ENCODE results near the gene SEPTIN10.

The SEPTIN10 gene

GRCh38 chr2:109619032-109619615, 5.4 kb upstream of the SEPTIN10 start:
- TF ChIP-seq, protein P1, sequence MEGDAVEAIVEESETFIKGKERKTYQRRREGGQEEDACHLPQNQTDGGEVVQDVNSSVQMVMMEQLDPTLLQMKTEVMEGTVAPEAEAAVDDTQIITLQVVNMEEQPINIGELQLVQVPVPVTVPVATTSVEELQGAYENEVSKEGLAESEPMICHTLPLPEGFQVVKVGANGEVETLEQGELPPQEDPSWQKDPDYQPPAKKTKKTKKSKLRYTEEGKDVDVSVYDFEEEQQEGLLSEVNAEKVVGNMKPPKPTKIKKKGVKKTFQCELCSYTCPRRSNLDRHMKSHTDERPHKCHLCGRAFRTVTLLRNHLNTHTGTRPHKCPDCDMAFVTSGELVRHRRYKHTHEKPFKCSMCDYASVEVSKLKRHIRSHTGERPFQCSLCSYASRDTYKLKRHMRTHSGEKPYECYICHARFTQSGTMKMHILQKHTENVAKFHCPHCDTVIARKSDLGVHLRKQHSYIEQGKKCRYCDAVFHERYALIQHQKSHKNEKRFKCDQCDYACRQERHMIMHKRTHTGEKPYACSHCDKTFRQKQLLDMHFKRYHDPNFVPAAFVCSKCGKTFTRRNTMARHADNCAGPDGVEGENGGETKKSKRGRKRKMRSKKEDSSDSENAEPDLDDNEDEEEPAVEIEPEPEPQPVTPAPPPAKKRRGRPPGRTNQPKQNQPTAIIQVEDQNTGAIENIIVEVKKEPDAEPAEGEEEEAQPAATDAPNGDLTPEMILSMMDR (conservative IDR thresholded peaks at IDR 0.05; ENCODE audit: low read depth, low read length): no peak
- no peak for DNase-seq (ENCODE audit: low read depth)
- no peak overlapping the region for H3K4me3 ChIP-seq (ENCODE audit: low read depth, low read length)

GRCh38 chr2:109616184-109616583, 2.4 kb upstream of the SEPTIN10 start:
- no peak for DNase-seq (ENCODE audit: low read depth)
- TF ChIP-seq, protein P1 (conservative IDR thresholded peaks at IDR 0.05; ENCODE audit: low read depth, low read length): no peak
- no peak overlapping the region for H3K4me3 ChIP-seq (ENCODE audit: low read depth, low read length)

- DNase-seq (ENCODE audit: low read depth): no peak
- peak overlapping the region; percentile 65 for H3K4me3 ChIP-seq (ENCODE audit: low read depth, low read length)
- TF ChIP-seq, protein P1 (conservative IDR thresholded peaks at IDR 0.05; ENCODE audit: low read depth, low read length): no peak
Observed at GRCh38 chr2:109615637-109616144, 1.9 kb upstream of the SEPTIN10 start.

DNA sequence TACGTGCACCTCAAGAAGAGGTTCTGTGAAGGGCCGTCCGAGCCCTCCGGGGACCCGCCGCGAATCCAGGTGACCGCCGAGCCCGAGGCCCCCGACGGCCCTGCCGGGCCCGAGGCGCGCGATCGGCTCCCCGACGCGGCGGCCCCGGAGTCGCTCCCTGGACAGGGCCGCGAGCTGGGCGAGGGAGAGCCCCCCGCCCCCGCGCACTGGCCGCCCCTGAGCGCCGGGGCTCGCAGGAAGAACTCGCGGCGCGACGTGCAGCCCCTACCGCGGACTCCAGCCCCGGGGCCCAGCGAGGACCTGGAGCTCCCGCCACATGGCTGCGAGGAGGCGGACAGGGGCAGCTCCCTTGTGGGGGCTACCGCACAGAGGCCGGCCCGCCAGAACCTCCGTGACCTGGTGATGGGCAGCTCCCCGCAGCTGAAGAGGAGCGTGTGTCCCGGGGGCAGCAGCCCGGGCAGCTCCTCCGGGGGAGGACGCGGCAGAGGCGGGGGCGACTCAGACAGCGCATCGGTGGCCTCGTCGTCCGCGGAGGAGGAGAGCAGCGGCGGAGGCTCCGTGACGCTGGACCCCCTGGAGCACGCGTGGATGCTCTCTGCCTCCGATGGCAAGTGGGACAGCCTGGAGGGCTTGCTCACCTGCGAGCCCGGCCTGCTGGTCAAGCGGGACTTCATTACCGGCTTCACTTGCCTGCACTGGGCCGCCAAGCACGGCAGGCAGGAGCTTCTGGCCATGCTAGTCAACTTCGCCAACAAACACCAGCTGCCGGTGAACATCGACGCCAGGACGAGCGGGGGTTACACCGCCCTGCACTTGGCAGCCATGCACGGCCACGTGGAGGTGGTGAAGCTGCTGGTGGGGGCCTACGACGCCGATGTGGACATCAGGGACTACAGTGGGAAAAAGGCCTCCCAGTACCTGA, 1.2 kb upstream of the SEPTIN10 start:
- no peak for DNase-seq (ENCODE audit: low read depth)
- H3K4me3 ChIP-seq (ENCODE audit: low read depth, low read length): peak overlapping the region; percentile 65
- TF ChIP-seq, protein P1 (conservative IDR thresholded peaks at IDR 0.05; ENCODE audit: low read depth, low read length): no peak

DNA sequence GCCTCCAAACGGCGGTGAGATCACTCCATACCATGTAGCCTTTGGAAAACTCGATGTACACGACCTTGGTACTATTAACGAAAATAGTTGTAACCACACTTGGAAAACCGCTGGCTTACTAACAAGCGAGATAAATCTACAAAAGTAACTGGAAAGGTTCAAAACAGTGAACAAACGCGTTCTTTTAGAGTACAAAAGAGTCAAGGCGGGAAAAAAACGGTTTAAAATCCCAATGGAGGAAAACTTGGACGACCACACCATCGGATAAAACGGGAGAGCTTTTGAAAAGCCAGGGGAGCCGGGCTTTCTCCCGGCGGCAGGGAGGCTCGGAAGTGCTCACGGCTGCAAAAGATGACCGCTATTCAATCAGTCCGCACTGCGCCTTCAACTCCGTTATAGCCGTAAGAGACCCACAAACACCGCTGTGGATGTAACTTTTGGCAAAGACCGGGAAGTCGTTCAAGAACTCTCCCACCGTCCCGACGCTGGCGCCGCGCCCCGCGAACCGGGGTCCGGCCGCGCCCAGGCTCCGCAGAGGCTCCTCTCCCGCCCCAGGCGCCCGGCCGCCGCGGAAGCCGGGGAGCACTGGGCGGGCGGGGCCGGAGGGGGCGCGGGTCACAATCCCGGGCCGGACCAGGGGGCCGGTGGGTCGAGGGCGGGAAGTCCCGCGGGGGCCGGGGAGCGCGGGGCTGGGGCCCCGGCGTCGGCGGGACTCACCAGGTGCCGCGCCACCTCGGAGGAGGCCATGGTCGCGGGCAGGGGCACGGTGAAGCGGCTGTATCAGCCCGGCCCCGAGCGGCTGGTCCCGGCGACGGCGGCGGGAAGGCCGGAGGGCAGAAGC, 465 bp downstream of the SEPTIN10 start:
- TF ChIP-seq, protein P1 (conservative IDR thresholded peaks at IDR 0.05; ENCODE audit: low read depth, low read length): no peak
- H3K4me3 ChIP-seq (ENCODE audit: low read depth, low read length): peak overlapping the region; percentile 75
- DNase-seq (ENCODE audit: low read depth): peak; percentile 73

- H3K4me3 ChIP-seq (ENCODE audit: low read depth, low read length): peak overlapping the region; percentile 75
- TF ChIP-seq, protein P1 (conservative IDR thresholded peaks at IDR 0.05; ENCODE audit: low read depth, low read length): peak; percentile 4
- peak; percentile 70 for DNase-seq (ENCODE audit: low read depth)
Observed at GRCh38 chr2:109611467-109612095, 2.2 kb downstream of the SEPTIN10 start.
